Right lobe of liver (tissue), 4 donors: ENCODE measurements around the gene RICTOR.

Experiments used
- CTCF ChIP-seq, 4 donors: fragments of 200-600 bp in 3 of 4; fragments of 450-650 bp in 1 of 4; IDR thresholded peaks; one replicate each; pipeline versions ENCODE4 v1.5.1 to v1.8.0; 2016 to 2022; ENCODE audit warnings: antibody characterized with exemption in 4 of 4, mild to moderate bottlenecking in 2 of 4
- POLR2A ChIP-seq: fragments of 450-650 bp; IDR thresholded peaks from one replicate; pipeline ENCODE4 v1.6.1; 2017; ENCODE audit warnings: antibody characterized with exemption, mild to moderate bottlenecking
- donor health status: DM: no; HTN: no; CAD: no.
- donor health status: DM: no; HTN: no; CAD: no.
- donor health status: DM: no; HTN: yes; CAD: no.

- TF ChIP-seq CTCF (IDR thresholded peaks at IDR 0.05) (no peak), POLR2A (no peak)
Measured at GRCh38 chr5:39083968-39084367, 9.8 kb upstream of the RICTOR start.
